SK-N-SH (cell line): Measurements from ENCODE around the gene NEDD1. TPM values are rescaled to one million over a fixed set of nuclear protein-coding genes. Genes with fewer than 3 reads are reported as not detected.

Source experiments
- CTCF ChIA-PET: fragments of 300-600, 350-600 bp; formaldehyde crosslinking; extraction: SDS; loops from one replicate; lab custom pipeline; 2021; lab: Yijun Ruan, JAX
- POLR2A ChIA-PET: fragments of 350-600 bp; sonication (Branson Sonifier 250); formaldehyde crosslinking; extraction: SDS; loops from one replicate; lab custom pipeline; 2020; ENCODE audit warnings: antibody characterized with exemption, inconsistent platforms; lab: Yijun Ruan, JAX
- DNase-seq: peaks from one replicate; pipeline ENCODE4 v3.0.0; 2012
- H2AFZ ChIP-seq: fragments of 200-600 bp; sonication (generic); 2 replicates; pipeline ENCODE4 v1.8.1; 2016; ENCODE audit warnings: antibody characterized with exemption, mild to moderate bottlenecking, low read depth
- H3F3A ChIP-seq: fragments of 200-600 bp; sonication (generic); replicated peaks from 2 replicates; pipeline ENCODE3; 2016; ENCODE audit warnings: antibody characterized with exemption, mild to moderate bottlenecking; ENCODE audit not compliant: insufficient read depth
- H3K27ac ChIP-seq, 2 experiments: fragments of 200-500 bp in 1 of 2; fragments of 200-600 bp in 1 of 2; sonication (Bioruptor generic) in 1 of 2; sonication (generic), shearing (Covaris generic) in 1 of 2; 2 replicates each; pipeline versions ENCODE4 v1.5.1 to v1.6.1; 2014 to 2016; ENCODE audit warnings: low read depth in 2 of 2, inconsistent platforms in 1 of 2, low read length in 1 of 2, mild to moderate bottlenecking in 1 of 2, mixed read lengths in 1 of 2
- H3K27me3 ChIP-seq: fragments of 200-600 bp; sonication (generic), shearing (Covaris generic); 2 replicates; pipeline ENCODE4 v1.6.1; 2016; ENCODE audit warnings: mixed run types; ENCODE audit not compliant: insufficient read depth
- H3K36me3 ChIP-seq, 2 experiments: fragments of 200-500 bp in 1 of 2; fragments of 200-600 bp in 1 of 2; sonication (Bioruptor generic) in 1 of 2; sonication (generic) in 1 of 2; replicated peaks in 1 of 2; 2 replicates each; pipeline versions ENCODE3 to v1.5.1; 2014 to 2016; ENCODE audit warnings: low read length in 1 of 2, mild to moderate bottlenecking in 1 of 2; ENCODE audit not compliant: insufficient read depth in 2 of 2, control insufficient read depth in 1 of 2
- H3K4me1 ChIP-seq, 2 experiments: fragments of 200-500 bp in 1 of 2; fragments of 200-600 bp in 1 of 2; sonication (Bioruptor generic) in 1 of 2; sonication (generic), shearing (Covaris generic) in 1 of 2; 2 replicates each; pipeline versions ENCODE4 v1.5.1 to v1.6.1; 2014 to 2016; ENCODE audit warnings: low read depth in 1 of 2, low read length in 1 of 2, mixed run types in 1 of 2; ENCODE audit not compliant: insufficient read depth in 2 of 2, control insufficient read depth in 1 of 2
- H3K4me2 ChIP-seq: fragments of 200-600 bp; sonication (generic), shearing (Covaris generic); 2 replicates; pipeline ENCODE4 v1.6.1; 2017; ENCODE audit warnings: mixed run types
- H3K4me3 ChIP-seq, 2 experiments: fragments of 200-500 bp in 1 of 2; fragments of 200-600 bp in 1 of 2; sonication (Bioruptor generic) in 1 of 2; sonication (generic), shearing (Covaris generic) in 1 of 2; 2 replicates each; pipeline versions ENCODE4 v1.5.1 to v1.8.1; 2014 to 2016; ENCODE audit warnings: low read depth in 2 of 2, inconsistent platforms in 1 of 2, low read length in 1 of 2, mild to moderate bottlenecking in 1 of 2, mixed read lengths in 1 of 2, moderate library complexity in 1 of 2
- H3K79me2 ChIP-seq: fragments of 200-600 bp; sonication (generic); 2 replicates; pipeline ENCODE4 v1.8.1; 2017; ENCODE audit warnings: mild to moderate bottlenecking; ENCODE audit not compliant: insufficient read depth
- H3K9ac ChIP-seq: fragments of 200-600 bp; sonication (generic); 2 replicates; pipeline ENCODE4 v1.6.1; 2017; ENCODE audit warnings: mixed run types
- H3K9me2 ChIP-seq: fragments of 200-600 bp; sonication (generic); 2 replicates; pipeline ENCODE4 v1.6.1; 2017; ENCODE audit warnings: mixed run types
- H3K9me3 ChIP-seq: fragments of 200-600 bp; sonication (generic); 2 replicates; pipeline ENCODE4 v1.6.1; 2017; ENCODE audit warnings: mixed run types, mild to moderate bottlenecking, moderate library complexity
- H4K20me1 ChIP-seq: fragments of 200-600 bp; sonication (generic); 2 replicates; pipeline ENCODE4 v1.6.1; 2017; ENCODE audit warnings: mild to moderate bottlenecking, mixed run types; ENCODE audit not compliant: insufficient read depth
- EZH2phosphoT487 ChIP-seq: fragments of 200-600 bp; sonication (generic); IDR thresholded peaks from 2 replicates; pipeline ENCODE4 v1.6.1; 2017; ENCODE audit warnings: low read depth, mixed run types, mild to moderate bottlenecking, antibody characterized with exemption, moderate library complexity, borderline replicate concordance
- FOXJ3 ChIP-seq: sonication (generic); formaldehyde crosslinking; IDR thresholded peaks from 2 replicates; pipeline ENCODE4 v1.5.1; 2020; ENCODE audit warnings: mild to moderate bottlenecking, missing genetic modification reagents
- FOXM1 ChIP-seq: IDR thresholded peaks from 2 replicates; pipeline ENCODE4 v1.4.0; 2012; ENCODE audit warnings: low read depth, mild to moderate bottlenecking
- JUND ChIP-seq: IDR thresholded peaks from 2 replicates; pipeline ENCODE4 v1.4.0; 2012
- PBX3 ChIP-seq: IDR thresholded peaks from 2 replicates; pipeline ENCODE4; 2012
- POLR2AphosphoS5 ChIP-seq: IDR thresholded peaks from 2 replicates; pipeline ENCODE4 v1.6.1; 2012; ENCODE audit warnings: low read depth, low read length
- REST ChIP-seq: IDR thresholded peaks from 2 replicates; pipeline ENCODE4 v1.6.1; 2012; ENCODE audit warnings: mild to moderate bottlenecking, low read depth, low read length, moderate library complexity
- RFX5 ChIP-seq: IDR thresholded peaks from 2 replicates; pipeline ENCODE4 v1.6.1; 2012; ENCODE audit warnings: mild to moderate bottlenecking, improper control_type of control experiment, low read length
- USF2 ChIP-seq: fragments of 150-350 bp; IDR thresholded peaks from 2 replicates; pipeline ENCODE4 v1.6.1; 2017; ENCODE audit warnings: antibody characterized with exemption, low read length, low read depth, borderline replicate concordance
- WGBS: methylation state at CpG from one replicate; pipeline ENCODE4 v1.1.6; 2017; ENCODE audit warnings: low lambda C conversion rate; 5-methylcytosine and 5-hydroxymethylcytosine counted together
- polyA plus RNA-seq, 3 experiments: library from polyadenylated mRNA; depleted of rRNA; stranded (reverse); fragments of >200 nt; gene quantifications; 2 replicates each; pipeline ENCODE4 v1.2.3, GENCODE V29; 2012

The NEDD1 gene
- polyA plus RNA-seq, 1 of the 3 experiments (the other 2 are of a cell fraction), result 6.0 TPM

GRCh38 chr12:96897421-96897820 lies 9.6 kb upstream of the NEDD1 start:
- H3K9me3 ChIP-seq, result no peaks in the 10 kb centered on the region
- H3K27me3 ChIP-seq, result no peaks in the 10 kb centered on the region; the same call in 1 of the 2 replicates
- H3F3A ChIP-seq, result no peaks in the 10 kb centered on the region
- no peaks in the 10 kb centered on the region for H4K20me1 ChIP-seq
- no peaks in the 10 kb centered on the region for H3K9me2 ChIP-seq
- POLR2A ChIA-PET, result no interaction called here
- H2AFZ ChIP-seq, result no peak overlapping the region
- 41% methylated on average over 3 of the region's 3 CpGs for WGBS
- H3K36me3 ChIP-seq, result no peaks in the 10 kb centered on the region
- H3K4me3 ChIP-seq, result no peak overlapping the region
- no peak overlapping the region for H3K4me2 ChIP-seq
- CTCF ChIA-PET, result no interaction called here
- H3K27ac ChIP-seq, result no peak overlapping the region
- no peaks in the 10 kb centered on the region for H3K4me1 ChIP-seq
- no peak for DNase-seq
- no peak for TF ChIP-seq PBX3
- no peak for TF ChIP-seq POLR2AphosphoS5
- TF ChIP-seq FOXJ3 (CRISPR knock-in tag), result no peak
- TF ChIP-seq RFX5, result no peak
- TF ChIP-seq FOXM1, result no peak
- no peak overlapping the region for H3K9ac ChIP-seq
- H3K79me2 ChIP-seq, result no peaks in the 10 kb centered on the region

- ChIA-PET POLR2A (no interaction called here), CTCF (no interaction called here)
- DNase-seq, result no peak
- Histone ChIP-seq H3K36me3 (no peaks in the 10 kb centered on the region), H3K4me1 (no peaks in the 10 kb centered on the region), H3K4me3 (no peak overlapping the region), H3K4me2 (no peak overlapping the region), H3K9me3 (no peaks in the 10 kb centered on the region), H3K79me2 (no peaks in the 10 kb centered on the region), H3K9me2 (no peaks in the 10 kb centered on the region), H3K27me3 (no peaks in the 10 kb centered on the region; the same call in 1 of the 2 replicates), H3F3A (no peaks in the 10 kb centered on the region), H2AFZ (no peak overlapping the region), H3K9ac (no peak overlapping the region), H3K27ac (no peak overlapping the region), H4K20me1 (no peaks in the 10 kb centered on the region)
- TF ChIP-seq POLR2AphosphoS5 (no peak), USF2 (no peak), JUND (no peak), EZH2phosphoT487 (no peak), REST (peak; percentile 85)
Observed at GRCh38 chr12:96901175-96901574, 5.9 kb upstream of the NEDD1 start.
